SK-N-SH (cell line): ENCODE results near the gene ST6GALNAC2. TPM values are rescaled to one million over a fixed set of nuclear protein-coding genes. Genes with fewer than 3 reads are reported as not detected.

Experiments used
- CTCF ChIA-PET: fragments of 300-600, 350-600 bp; formaldehyde crosslinking; extraction: SDS; loops from one replicate; lab custom pipeline; 2021; lab: Yijun Ruan, JAX
- POLR2A ChIA-PET: fragments of 350-600 bp; sonication (Branson Sonifier 250); formaldehyde crosslinking; extraction: SDS; loops from one replicate; lab custom pipeline; 2020; ENCODE audit warnings: antibody characterized with exemption, inconsistent platforms; lab: Yijun Ruan, JAX
- DNase-seq: peaks from one replicate; pipeline ENCODE4 v3.0.0; 2012
- H2AFZ ChIP-seq: fragments of 200-600 bp; sonication (generic); 2 replicates; pipeline ENCODE4 v1.8.1; 2016; ENCODE audit warnings: antibody characterized with exemption, mild to moderate bottlenecking, low read depth
- H3F3A ChIP-seq: fragments of 200-600 bp; sonication (generic); replicated peaks from 2 replicates; pipeline ENCODE3; 2016; ENCODE audit warnings: antibody characterized with exemption, mild to moderate bottlenecking; ENCODE audit not compliant: insufficient read depth
- H3K27ac ChIP-seq, 2 experiments: fragments of 200-500 bp in 1 of 2; fragments of 200-600 bp in 1 of 2; sonication (Bioruptor generic) in 1 of 2; sonication (generic), shearing (Covaris generic) in 1 of 2; 2 replicates each; pipeline versions ENCODE4 v1.5.1 to v1.6.1; 2014 to 2016; ENCODE audit warnings: low read depth in 2 of 2, inconsistent platforms in 1 of 2, low read length in 1 of 2, mild to moderate bottlenecking in 1 of 2, mixed read lengths in 1 of 2
- H3K27me3 ChIP-seq: fragments of 200-600 bp; sonication (generic), shearing (Covaris generic); 2 replicates; pipeline ENCODE4 v1.6.1; 2016; ENCODE audit warnings: mixed run types; ENCODE audit not compliant: insufficient read depth
- H3K36me3 ChIP-seq, 2 experiments: fragments of 200-500 bp in 1 of 2; fragments of 200-600 bp in 1 of 2; sonication (Bioruptor generic) in 1 of 2; sonication (generic) in 1 of 2; replicated peaks in 1 of 2; 2 replicates each; pipeline versions ENCODE3 to v1.5.1; 2014 to 2016; ENCODE audit warnings: low read length in 1 of 2, mild to moderate bottlenecking in 1 of 2; ENCODE audit not compliant: insufficient read depth in 2 of 2, control insufficient read depth in 1 of 2
- H3K4me1 ChIP-seq, 2 experiments: fragments of 200-500 bp in 1 of 2; fragments of 200-600 bp in 1 of 2; sonication (Bioruptor generic) in 1 of 2; sonication (generic), shearing (Covaris generic) in 1 of 2; 2 replicates each; pipeline versions ENCODE4 v1.5.1 to v1.6.1; 2014 to 2016; ENCODE audit warnings: low read depth in 1 of 2, low read length in 1 of 2, mixed run types in 1 of 2; ENCODE audit not compliant: insufficient read depth in 2 of 2, control insufficient read depth in 1 of 2
- H3K4me2 ChIP-seq: fragments of 200-600 bp; sonication (generic), shearing (Covaris generic); 2 replicates; pipeline ENCODE4 v1.6.1; 2017; ENCODE audit warnings: mixed run types
- H3K4me3 ChIP-seq, 2 experiments: fragments of 200-500 bp in 1 of 2; fragments of 200-600 bp in 1 of 2; sonication (Bioruptor generic) in 1 of 2; sonication (generic), shearing (Covaris generic) in 1 of 2; 2 replicates each; pipeline versions ENCODE4 v1.5.1 to v1.8.1; 2014 to 2016; ENCODE audit warnings: low read depth in 2 of 2, inconsistent platforms in 1 of 2, low read length in 1 of 2, mild to moderate bottlenecking in 1 of 2, mixed read lengths in 1 of 2, moderate library complexity in 1 of 2
- H3K79me2 ChIP-seq: fragments of 200-600 bp; sonication (generic); 2 replicates; pipeline ENCODE4 v1.8.1; 2017; ENCODE audit warnings: mild to moderate bottlenecking; ENCODE audit not compliant: insufficient read depth
- H3K9ac ChIP-seq: fragments of 200-600 bp; sonication (generic); 2 replicates; pipeline ENCODE4 v1.6.1; 2017; ENCODE audit warnings: mixed run types
- H3K9me2 ChIP-seq: fragments of 200-600 bp; sonication (generic); 2 replicates; pipeline ENCODE4 v1.6.1; 2017; ENCODE audit warnings: mixed run types
- H3K9me3 ChIP-seq: fragments of 200-600 bp; sonication (generic); 2 replicates; pipeline ENCODE4 v1.6.1; 2017; ENCODE audit warnings: mixed run types, mild to moderate bottlenecking, moderate library complexity
- H4K20me1 ChIP-seq: fragments of 200-600 bp; sonication (generic); 2 replicates; pipeline ENCODE4 v1.6.1; 2017; ENCODE audit warnings: mild to moderate bottlenecking, mixed run types; ENCODE audit not compliant: insufficient read depth
- ELF1 ChIP-seq: IDR thresholded peaks from 2 replicates; pipeline ENCODE4 v1.4.0; 2012
- EZH2phosphoT487 ChIP-seq: fragments of 200-600 bp; sonication (generic); IDR thresholded peaks from 2 replicates; pipeline ENCODE4 v1.6.1; 2017; ENCODE audit warnings: low read depth, mixed run types, mild to moderate bottlenecking, antibody characterized with exemption, moderate library complexity, borderline replicate concordance
- FOXJ3 ChIP-seq: sonication (generic); formaldehyde crosslinking; IDR thresholded peaks from 2 replicates; pipeline ENCODE4 v1.5.1; 2020; ENCODE audit warnings: mild to moderate bottlenecking, missing genetic modification reagents
- FOXM1 ChIP-seq: IDR thresholded peaks from 2 replicates; pipeline ENCODE4 v1.4.0; 2012; ENCODE audit warnings: low read depth, mild to moderate bottlenecking
- JUND ChIP-seq: IDR thresholded peaks from 2 replicates; pipeline ENCODE4 v1.4.0; 2012
- MAX ChIP-seq: IDR thresholded peaks from 2 replicates; pipeline ENCODE4 v1.4.0; 2012; ENCODE audit warnings: low read depth
- MXI1 ChIP-seq: IDR thresholded peaks from 2 replicates; pipeline ENCODE4 v1.6.1; 2012; ENCODE audit warnings: mild to moderate bottlenecking, low read depth, low read length, improper control_type of control experiment
- NRF1 ChIP-seq: IDR thresholded peaks from 2 replicates; pipeline ENCODE4 v1.6.1; 2012; ENCODE audit warnings: low read depth, mild to moderate bottlenecking, low read length
- PBX3 ChIP-seq: IDR thresholded peaks from 2 replicates; pipeline ENCODE4; 2012
- POLR2AphosphoS5 ChIP-seq: IDR thresholded peaks from 2 replicates; pipeline ENCODE4 v1.6.1; 2012; ENCODE audit warnings: low read depth, low read length
- RCOR1 ChIP-seq: fragments of 150-350 bp; IDR thresholded peaks from 2 replicates; pipeline ENCODE4 v1.6.1; 2017; ENCODE audit warnings: antibody characterized with exemption, low read length
- RFX5 ChIP-seq: IDR thresholded peaks from 2 replicates; pipeline ENCODE4 v1.6.1; 2012; ENCODE audit warnings: mild to moderate bottlenecking, improper control_type of control experiment, low read length
- RXRA ChIP-seq: IDR thresholded peaks from 2 replicates; pipeline ENCODE4 v1.4.0; 2012; ENCODE audit warnings: low read depth, mild to moderate bottlenecking, borderline replicate concordance
- SIN3A ChIP-seq: IDR thresholded peaks from 2 replicates; pipeline ENCODE4 v1.6.1; 2012; ENCODE audit warnings: low read depth, mild to moderate bottlenecking, low read length, moderate library complexity, borderline replicate concordance
- SMC3 ChIP-seq: IDR thresholded peaks from 2 replicates; pipeline ENCODE4 v1.6.1; 2012; ENCODE audit warnings: low read depth, low read length, improper control_type of control experiment
- TEAD4 ChIP-seq: IDR thresholded peaks from 2 replicates; pipeline ENCODE4 v1.4.0; 2012; ENCODE audit warnings: mild to moderate bottlenecking, borderline replicate concordance; ENCODE audit not compliant: insufficient read depth
- USF1 ChIP-seq: IDR thresholded peaks from 2 replicates; pipeline ENCODE4 v1.4.0; 2012; ENCODE audit warnings: low read depth, borderline replicate concordance
- USF2 ChIP-seq: fragments of 150-350 bp; IDR thresholded peaks from 2 replicates; pipeline ENCODE4 v1.6.1; 2017; ENCODE audit warnings: antibody characterized with exemption, low read length, low read depth, borderline replicate concordance
- YY1 ChIP-seq: IDR thresholded peaks from 2 replicates; pipeline ENCODE4 v1.4.0; 2012; ENCODE audit warnings: low read depth, mild to moderate bottlenecking
- ZBTB33 ChIP-seq: IDR thresholded peaks from 2 replicates; pipeline ENCODE4 v1.4.0; 2012; ENCODE audit warnings: low read depth, borderline replicate concordance
- WGBS: methylation state at CpG from one replicate; pipeline ENCODE4 v1.1.6; 2017; ENCODE audit warnings: low lambda C conversion rate; 5-methylcytosine and 5-hydroxymethylcytosine counted together
- polyA plus RNA-seq, 3 experiments: library from polyadenylated mRNA; depleted of rRNA; stranded (reverse); fragments of >200 nt; gene quantifications; 2 replicates each; pipeline ENCODE4 v1.2.3, GENCODE V29; 2012

ST6GALNAC2 gene
- polyA plus RNA-seq, 1 of the 3 experiments (the other 2 are of a cell fraction), result 0.94 TPM

GRCh38 chr17:76599694-76600460 lies 14.2 kb upstream of the ST6GALNAC2 start:
- Histone ChIP-seq H4K20me1 (no peaks in the 10 kb centered on the region), H3K9me3 (no peaks in the 10 kb centered on the region), H2AFZ (no peak overlapping the region), H3F3A (peaks cover 3% of the 10 kb centered on the region), H3K4me1 (peaks cover 0 to 6% of the 10 kb centered on the region in 2 experiments; a peak in 2 of 4 replicates), H3K27ac (no peak overlapping the region), H3K4me3 (no peak overlapping the region), H3K9me2 (no peaks in the 10 kb centered on the region), H3K9ac (no peak overlapping the region), H3K4me2 (no peak overlapping the region), H3K36me3 (no peaks in the 10 kb centered on the region), H3K79me2 (no peaks in the 10 kb centered on the region), H3K27me3 (no peaks in the 10 kb centered on the region)
- DNase-seq, result no peak
- POLR2A ChIA-PET, result interaction anchor here (0.6 kb wide), 1 partner anchor 17 kb away, joined by 3 read pairs; no protein-coding TSS in a partner anchor
- 90% methylated on average over 17 of the region's 17 CpGs for WGBS
- TF ChIP-seq EZH2phosphoT487, result no peak
- no peak for TF ChIP-seq FOXJ3 (CRISPR knock-in tag)
- no peak for TF ChIP-seq YY1
- TF ChIP-seq NRF1, result no peak
- no peak for TF ChIP-seq RXRA
- no peak for TF ChIP-seq RCOR1
- TF ChIP-seq SIN3A, result no peak
- no peak for TF ChIP-seq USF2
- no peak for TF ChIP-seq FOXM1
- TF ChIP-seq MXI1, result no peak
- CTCF ChIA-PET, result interaction anchor here (0.8 to 10.4 kb wide), 8 partner anchors 11 to 81 kb away, joined by 3 to 78 read pairs (median 6); partner anchors contain the start of gene ST6GALNAC2

- DNase-seq, result no peak
- no peak for TF ChIP-seq PBX3
- TF ChIP-seq POLR2AphosphoS5, result no peak
- TF ChIP-seq RCOR1, result no peak
- TF ChIP-seq RFX5, result no peak
- TF ChIP-seq ZBTB33, result no peak
- no peak for TF ChIP-seq ELF1
- TF ChIP-seq TEAD4, result no peak
- no peak for TF ChIP-seq SIN3A
- no peak for TF ChIP-seq MAX
- TF ChIP-seq JUND, result no peak
- TF ChIP-seq SMC3, result no peak
- TF ChIP-seq USF2, result no peak
- no peak for TF ChIP-seq USF1
Measured at GRCh38 chr17:76598004-76598439, 12.4 kb upstream of the ST6GALNAC2 start.

More at GRCh38 chr17:76598004-76598439, 12.4 kb upstream of the ST6GALNAC2 start:
- Histone ChIP-seq H3K9ac (no peak overlapping the region), H3K27me3 (no peaks in the 10 kb centered on the region), H3K4me2 (no peak overlapping the region), H4K20me1 (no peaks in the 10 kb centered on the region), H3K79me2 (no peaks in the 10 kb centered on the region), H2AFZ (no peak overlapping the region), H3F3A (peaks cover 3% of the 10 kb centered on the region), H3K36me3 (no peaks in the 10 kb centered on the region), H3K27ac (no peak overlapping the region), H3K4me1 (peaks cover 0 to 6% of the 10 kb centered on the region in 2 experiments; a peak in 2 of 4 replicates), H3K9me2 (no peaks in the 10 kb centered on the region), H3K4me3 (no peak overlapping the region), H3K9me3 (no peaks in the 10 kb centered on the region)
- ChIA-PET POLR2A (no interaction called here), CTCF (interaction anchor here (0.7 to 10.4 kb wide), 8 partner anchors 13 to 213 kb away, joined by 3 to 78 read pairs (median 4); a partner anchor contains a TSS)
- WGBS, result 40% methylated on average over 2 of the region's 2 CpGs
